Inferior parietal cortex (tissue), 1 donor: Measurements from ENCODE around the gene AGPS.
"Not testable (repeated sequence)": the region's sequence is repeated elsewhere in the genome, so short reads cannot be mapped to it uniquely, and the experiment has no call there.

Experiments
- DNase-seq: peaks from one replicate; pipeline ENCODE4 v3.0.0-alpha.2; 2016; ENCODE audit errors: extremely low spot score

Gene AGPS

GRCh38 chr2:177419274-177419673, 26.7 kb downstream of the AGPS start:
- DNase-seq = no peak

- DNase-seq = no peak
Observed at GRCh38 chr2:177422271-177422670, 29.7 kb downstream of the AGPS start.

GRCh38 chr2:177424120-177424519, 31.5 kb downstream of the AGPS start:
- not testable (repeated sequence) for DNase-seq

GRCh38 chr2:177424620-177425019, 32.0 kb downstream of the AGPS start:
- DNase-seq = not testable (repeated sequence)

GRCh38 chr2:177427316-177427715, 34.7 kb downstream of the AGPS start:
- no peak for DNase-seq

- not testable (repeated sequence) for DNase-seq
Observed at GRCh38 chr2:177427936-177428335, 35.4 kb downstream of the AGPS start.

- no peak for DNase-seq
Observed at GRCh38 chr2:177429688-177430325, 37.2 kb downstream of the AGPS start.

GRCh38 chr2:177430411-177430810, 37.8 kb downstream of the AGPS start:
- no peak for DNase-seq

GRCh38 chr2:177431111-177431725, 38.6 kb downstream of the AGPS start:
- DNase-seq = not testable (repeated sequence)

GRCh38 chr2:177432703-177433102, 40.1 kb downstream of the AGPS start:
- DNase-seq = no peak

GRCh38 chr2:177433402-177433801, 40.8 kb downstream of the AGPS start:
- DNase-seq = no peak

- DNase-seq = no peak
Observed at GRCh38 chr2:177434475-177434874, 41.9 kb downstream of the AGPS start.

- DNase-seq = no peak
Observed at GRCh38 chr2:177445200-177445599, 52.6 kb downstream of the AGPS start.

- DNase-seq = no peak
Observed at GRCh38 chr2:177448031-177448430, 55.5 kb downstream of the AGPS start.

- no peak for DNase-seq
Observed at GRCh38 chr2:177449159-177449558, 56.6 kb downstream of the AGPS start.

- DNase-seq = no peak
Observed at GRCh38 chr2:177455187-177455586, 62.6 kb downstream of the AGPS start.

GRCh38 chr2:177459756-177460155, 67.2 kb downstream of the AGPS start:
- DNase-seq = not testable (repeated sequence)

GRCh38 chr2:177460973-177461585, 68.5 kb downstream of the AGPS start:
- DNase-seq = no peak

- DNase-seq = no peak
Observed at GRCh38 chr2:177464549-177464948, 72.0 kb downstream of the AGPS start.

- DNase-seq = no peak
Observed at GRCh38 chr2:177465400-177466138, 73.0 kb downstream of the AGPS start.

- no peak for DNase-seq
Observed at GRCh38 chr2:177466337-177467195, 74.0 kb downstream of the AGPS start.

GRCh38 chr2:177467646-177468045, 75.1 kb downstream of the AGPS start:
- no peak for DNase-seq
